ENCODE results near the gene UVSSA.

GRCh38 chr4:1344696-1345095, 2.3 kb upstream of the UVSSA start:
- TF ChIP-seq SMC3 (conservative IDR thresholded peaks at IDR 0.05; ENCODE audit: poor library complexity) (no peak), CTCF (IDR thresholded peaks at IDR 0.05; ENCODE audit: poor library complexity, severe bottlenecking) (no peak)

Measured in neural cell (in vitro differentiated cells).